ENCODE data around the gene PLXNA1.

The PLXNA1 gene

DNA sequence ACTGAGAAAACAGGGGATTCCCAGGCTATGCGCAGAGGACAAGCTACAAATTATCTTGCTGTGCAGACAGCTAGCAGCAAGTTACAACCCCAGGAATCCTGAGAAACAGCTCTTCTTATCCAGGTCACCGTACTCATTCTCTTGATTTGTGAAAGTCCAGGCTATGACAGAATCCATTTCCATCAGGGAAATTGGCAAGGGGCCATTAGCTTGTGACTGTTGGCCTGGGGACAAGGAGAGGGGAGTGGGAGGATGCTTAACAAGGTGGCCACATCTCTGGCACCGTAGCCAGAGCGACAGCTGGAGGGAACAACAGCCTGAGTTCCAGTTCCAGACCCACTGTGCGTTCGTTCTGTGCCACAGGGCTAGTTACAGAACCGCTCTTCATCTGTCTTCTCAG lies 44.9 kb upstream of the PLXNA1 start:
- ChIA-PET POLR2A (ENCODE audit: low non-redundant PET) (no interaction called here), CTCF (interaction anchor here (0.6 kb wide), 2 partner anchors 64 to 74 kb away, joined by 3 read pairs; no protein-coding TSS in a partner anchor)
- peak overlapping the region; percentile 72 for H3K27ac ChIP-seq
- TF ChIP-seq, protein P1, sequence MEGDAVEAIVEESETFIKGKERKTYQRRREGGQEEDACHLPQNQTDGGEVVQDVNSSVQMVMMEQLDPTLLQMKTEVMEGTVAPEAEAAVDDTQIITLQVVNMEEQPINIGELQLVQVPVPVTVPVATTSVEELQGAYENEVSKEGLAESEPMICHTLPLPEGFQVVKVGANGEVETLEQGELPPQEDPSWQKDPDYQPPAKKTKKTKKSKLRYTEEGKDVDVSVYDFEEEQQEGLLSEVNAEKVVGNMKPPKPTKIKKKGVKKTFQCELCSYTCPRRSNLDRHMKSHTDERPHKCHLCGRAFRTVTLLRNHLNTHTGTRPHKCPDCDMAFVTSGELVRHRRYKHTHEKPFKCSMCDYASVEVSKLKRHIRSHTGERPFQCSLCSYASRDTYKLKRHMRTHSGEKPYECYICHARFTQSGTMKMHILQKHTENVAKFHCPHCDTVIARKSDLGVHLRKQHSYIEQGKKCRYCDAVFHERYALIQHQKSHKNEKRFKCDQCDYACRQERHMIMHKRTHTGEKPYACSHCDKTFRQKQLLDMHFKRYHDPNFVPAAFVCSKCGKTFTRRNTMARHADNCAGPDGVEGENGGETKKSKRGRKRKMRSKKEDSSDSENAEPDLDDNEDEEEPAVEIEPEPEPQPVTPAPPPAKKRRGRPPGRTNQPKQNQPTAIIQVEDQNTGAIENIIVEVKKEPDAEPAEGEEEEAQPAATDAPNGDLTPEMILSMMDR (conservative IDR thresholded peaks at IDR 0.05; ENCODE audit: low read depth), result no peak
- DNase-seq (ENCODE audit: low spot score), result no peak

DNA sequence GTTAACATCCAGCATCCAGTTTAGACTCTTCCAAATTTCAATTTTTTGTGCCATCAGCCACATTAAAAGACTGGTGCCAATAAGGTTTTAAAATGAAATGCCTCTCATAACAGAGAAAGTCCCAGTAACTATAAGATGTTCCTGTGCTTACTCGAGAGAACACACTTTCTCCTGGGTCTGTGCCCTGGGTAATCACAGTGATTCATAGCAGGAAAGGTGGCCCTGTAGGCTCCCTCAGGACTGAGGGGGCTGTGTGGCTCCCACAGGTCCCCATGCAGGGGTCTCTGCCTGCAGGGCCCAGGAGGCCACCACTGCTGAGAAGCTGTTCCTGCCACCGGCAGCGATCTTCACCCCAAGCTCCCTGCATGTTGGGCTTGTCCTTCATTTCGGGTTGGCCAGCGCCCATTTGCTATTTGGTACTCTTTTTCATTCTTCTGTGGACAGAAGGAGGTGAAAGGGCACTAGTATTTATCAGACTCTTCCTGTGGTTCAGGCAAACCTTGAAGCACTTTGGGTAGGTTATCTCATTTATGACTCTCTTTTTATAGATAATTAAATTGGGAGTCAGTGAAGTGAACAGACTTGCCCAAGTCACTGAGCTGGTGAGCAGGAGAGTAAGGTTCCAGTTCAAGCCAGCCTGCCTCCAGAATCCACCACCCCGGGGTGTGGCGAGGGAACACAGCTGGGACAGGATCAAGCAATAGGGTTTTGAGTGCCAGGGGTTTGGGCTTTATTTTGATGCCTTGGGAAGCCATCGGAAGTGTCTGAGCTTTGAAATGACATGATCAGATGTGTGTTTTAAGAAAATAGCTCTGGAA lies 44.2 kb upstream of the PLXNA1 start:
- ChIA-PET CTCF (interaction anchor here (0.6 kb wide), 2 partner anchors 74 to 102 kb away, joined by 3 read pairs; no protein-coding TSS in a partner anchor), POLR2A (ENCODE audit: low non-redundant PET) (no interaction called here)
- H3K27ac ChIP-seq, result peak overlapping the region; percentile 72
- TF ChIP-seq, protein P1 (conservative IDR thresholded peaks at IDR 0.05; ENCODE audit: low read depth), result no peak
- DNase-seq (ENCODE audit: low spot score), result no peak

DNA sequence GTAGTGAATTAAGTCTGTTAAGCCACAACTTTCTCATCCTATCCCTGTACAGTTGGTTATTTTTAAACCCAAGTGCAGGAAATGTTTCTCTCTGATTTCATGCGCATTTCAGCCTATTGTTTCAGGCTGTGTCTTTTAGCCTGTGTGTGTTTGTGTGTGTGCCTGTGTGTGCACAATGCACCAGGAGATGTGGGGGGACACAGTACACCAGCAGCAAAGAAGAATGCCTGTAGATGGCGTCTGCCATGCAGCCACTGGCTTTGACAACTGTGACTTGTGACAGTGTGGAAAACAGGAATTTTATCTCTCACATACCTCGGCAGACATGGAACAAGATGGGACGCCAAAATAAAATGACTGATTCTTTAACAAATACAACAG lies 43.6 kb upstream of the PLXNA1 start:
- ChIA-PET POLR2A (ENCODE audit: low non-redundant PET) (no interaction called here), CTCF (interaction anchor here (0.6 kb wide), 1 partner anchor 103 kb away, joined by 3 read pairs; no protein-coding TSS in a partner anchor)
- TF ChIP-seq, protein P1 (conservative IDR thresholded peaks at IDR 0.05; ENCODE audit: low read depth), result no peak
- no peak for DNase-seq (ENCODE audit: low spot score)
- H3K27ac ChIP-seq, result peak overlapping the region; percentile 72

DNA sequence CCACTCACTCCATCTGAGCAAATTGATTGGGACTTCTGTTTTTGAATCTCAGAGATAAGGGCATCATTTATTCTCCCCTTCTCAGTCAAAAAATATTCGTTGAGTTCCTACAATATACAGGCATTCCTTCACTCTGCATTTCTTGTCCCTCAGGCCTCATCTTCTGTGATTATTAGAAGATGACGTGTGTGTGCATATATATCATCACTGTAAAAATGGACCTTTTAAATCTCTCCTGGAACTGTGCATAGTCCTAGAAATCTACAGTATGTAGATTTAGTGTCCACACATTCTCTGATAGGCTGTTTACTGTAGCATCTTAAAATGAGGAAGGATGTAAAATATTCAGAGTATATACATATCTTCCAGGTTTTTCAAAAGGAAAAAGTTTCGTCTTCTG lies 43.2 kb upstream of the PLXNA1 start:
- TF ChIP-seq, protein P1 (conservative IDR thresholded peaks at IDR 0.05; ENCODE audit: low read depth), result no peak
- ChIA-PET CTCF (no interaction called here), POLR2A (ENCODE audit: low non-redundant PET) (no interaction called here)
- no peak overlapping the region for H3K27ac ChIP-seq
- no peak for DNase-seq (ENCODE audit: low spot score)

DNA sequence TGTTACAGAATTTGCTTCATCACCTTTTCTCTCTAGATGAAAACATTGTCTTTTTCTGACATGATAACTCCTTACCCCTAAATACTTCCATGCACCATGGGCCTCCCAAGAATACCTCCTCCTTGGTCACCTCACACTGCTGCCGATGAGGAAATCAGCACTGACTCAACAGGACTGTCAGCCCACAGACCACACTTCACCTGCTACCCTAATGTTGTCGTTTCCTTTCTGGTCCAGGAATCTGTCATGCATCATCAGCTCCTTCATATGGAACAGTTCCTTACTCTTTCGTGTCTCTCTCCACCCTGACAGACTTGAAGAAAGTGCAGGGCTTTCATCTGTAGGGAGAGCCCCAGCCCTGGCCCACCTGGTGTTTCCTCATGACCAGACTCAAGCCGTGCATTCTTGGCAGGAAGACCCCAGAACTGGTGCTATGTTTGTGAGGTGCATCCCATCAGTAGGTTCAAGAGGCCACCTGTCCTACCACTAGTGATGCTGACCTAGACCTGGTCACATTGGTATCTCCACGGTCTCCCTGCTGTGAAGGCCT lies 41.1 kb upstream of the PLXNA1 start:
- CTCF ChIA-PET, result no interaction called here
- no peak overlapping the region for H3K27ac ChIP-seq
- no peak for DNase-seq (ENCODE audit: low spot score)
- TF ChIP-seq, protein P1 (conservative IDR thresholded peaks at IDR 0.05; ENCODE audit: low read depth), result no peak
- POLR2A ChIA-PET (ENCODE audit: low non-redundant PET), result no interaction called here

DNA sequence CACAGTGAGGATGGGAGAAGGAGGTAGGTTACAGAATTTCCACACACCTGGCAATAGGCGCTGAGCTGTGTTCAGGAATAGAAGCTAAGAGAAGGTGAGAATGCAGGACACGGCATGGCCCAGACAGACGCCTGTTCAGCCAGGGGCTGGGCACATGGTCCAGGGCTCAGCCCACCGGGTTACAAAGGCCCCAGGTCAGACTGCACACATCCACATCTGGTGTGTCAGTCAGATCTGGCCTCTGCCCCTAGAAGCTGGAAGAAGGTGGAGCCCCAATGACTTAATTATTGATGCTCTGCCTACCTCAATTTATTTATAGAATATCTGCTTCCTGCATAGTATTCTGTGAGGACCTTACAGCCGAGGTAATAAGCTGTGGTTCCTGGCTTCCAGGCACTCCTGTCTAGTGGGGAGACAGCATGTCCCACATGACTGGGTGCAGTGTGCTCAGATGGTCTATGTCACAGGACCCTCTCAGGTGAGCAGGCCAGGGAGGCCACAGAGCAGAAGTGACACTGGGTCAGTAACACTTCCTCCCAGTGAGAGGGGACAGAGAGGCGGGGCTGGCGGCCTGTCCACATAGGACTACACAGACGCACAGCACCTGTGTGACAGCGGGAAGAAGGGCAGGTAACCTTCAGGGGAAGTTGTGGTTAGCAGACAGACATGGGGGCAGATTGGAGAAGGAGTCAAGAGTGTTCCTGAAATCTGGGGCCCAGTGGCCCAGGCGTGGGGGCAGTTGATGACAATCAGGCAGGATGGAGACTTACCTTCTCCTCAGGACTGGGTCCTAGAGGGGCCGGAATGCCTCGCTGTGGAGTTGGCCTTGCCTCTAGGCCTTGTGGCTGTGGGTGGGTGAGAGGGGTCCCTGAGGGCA lies 38.6 kb upstream of the PLXNA1 start:
- no peak overlapping the region for H3K27ac ChIP-seq
- TF ChIP-seq, protein P1 (conservative IDR thresholded peaks at IDR 0.05; ENCODE audit: low read depth), result no peak
- ChIA-PET POLR2A (ENCODE audit: low non-redundant PET) (no interaction called here), CTCF (no interaction called here)
- DNase-seq (ENCODE audit: low spot score), result no peak

All from RWPE1 (cell line).